Rectal smooth muscle tissue (tissue), 1 donor: Measurements from ENCODE around the gene VBP1.
A peak's percentile ranks its signal among the peaks of the same experiment; 100 is the strongest.
"Not testable (repeated sequence)": the region's sequence is repeated elsewhere in the genome, so short reads cannot be mapped to it uniquely, and the experiment has no call there.

Experiments
- H3K27ac ChIP-seq: one replicate; pipeline ENCODE4 v1.7.0; 2013; ENCODE audit warnings: low read depth, low read length, inconsistent platforms
- H3K27me3 ChIP-seq: one replicate; pipeline ENCODE4 v1.7.0; 2013; ENCODE audit warnings: low read length; ENCODE audit not compliant: control insufficient read depth, insufficient read depth
- H3K36me3 ChIP-seq: one replicate; pipeline ENCODE4 v1.7.0; 2013; ENCODE audit warnings: low read length; ENCODE audit not compliant: control insufficient read depth, insufficient read depth
- H3K4me1 ChIP-seq: one replicate; pipeline ENCODE4 v1.7.0; 2013; ENCODE audit warnings: low read length; ENCODE audit not compliant: control insufficient read depth, insufficient read depth
- H3K4me3 ChIP-seq: one replicate; pipeline ENCODE4 v1.7.0; 2013; ENCODE audit warnings: low read length
- H3K9ac ChIP-seq: one replicate; pipeline ENCODE4 v1.7.0; 2013; ENCODE audit warnings: low read length

Gene VBP1

GRCh38 chrX:155231163-155231562 lies 14.9 kb downstream of the VBP1 start:
- Histone ChIP-seq H3K4me1 (no peaks in the 10 kb centered on the region), H3K27ac (no peak overlapping the region), H3K9ac (no peak overlapping the region), H3K36me3 (peaks cover 11% of the 10 kb centered on the region), H3K4me3 (no peak overlapping the region), H3K27me3 (no peaks in the 10 kb centered on the region)

DNA sequence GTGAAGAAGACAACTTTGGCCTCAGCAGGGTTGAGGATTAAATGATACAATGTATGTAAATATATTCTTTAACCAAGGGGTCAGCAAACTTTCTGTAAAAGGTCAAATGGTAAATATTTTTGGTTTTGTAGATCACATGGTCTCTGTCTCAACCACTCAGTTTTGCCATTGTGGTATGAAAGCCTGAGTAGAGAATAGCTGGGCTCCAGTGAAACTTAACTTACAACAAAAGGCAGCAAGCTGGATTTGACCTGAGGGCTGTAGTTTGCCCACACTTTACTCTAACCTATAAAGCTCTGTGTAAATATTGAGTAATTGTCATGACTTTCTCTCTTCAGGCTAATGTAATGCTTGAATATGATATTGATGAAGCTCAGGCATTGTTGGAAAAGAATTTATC lies 19.6 kb downstream of the VBP1 start:
- Histone ChIP-seq H3K4me1 (no peaks in the 10 kb centered on the region), H3K27me3 (no peaks in the 10 kb centered on the region), H3K36me3 (peaks cover 2% of the 10 kb centered on the region), H3K9ac (no peak overlapping the region), H3K27ac (no peak overlapping the region), H3K4me3 (no peak overlapping the region)

DNA sequence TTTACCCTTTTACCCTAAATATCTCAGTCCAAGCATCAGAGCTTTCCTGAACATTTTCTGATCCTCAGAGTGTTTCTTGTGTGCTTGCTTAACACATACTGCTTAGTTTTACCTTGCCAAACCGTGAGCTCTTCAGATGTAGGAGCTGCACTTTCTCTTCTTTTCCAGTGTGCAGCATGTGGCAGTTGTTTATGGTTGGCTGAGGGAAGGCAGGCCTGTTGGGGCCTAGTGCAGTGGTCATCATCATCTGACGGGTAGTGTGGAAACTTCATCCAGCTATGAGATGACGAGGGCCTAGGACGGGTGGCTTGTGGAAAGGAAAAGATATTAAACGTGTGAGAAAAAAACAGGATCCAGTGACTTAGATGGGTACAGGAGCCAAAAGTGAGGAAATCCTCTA lies 21.5 kb downstream of the VBP1 start:
- no peaks in the 10 kb centered on the region for H3K27me3 ChIP-seq
- H3K36me3 ChIP-seq = peaks cover 2% of the 10 kb centered on the region
- H3K9ac ChIP-seq = no peak overlapping the region
- no peaks in the 10 kb centered on the region for H3K4me1 ChIP-seq
- H3K27ac ChIP-seq = peak overlapping the region; percentile 59
- no peak overlapping the region for H3K4me3 ChIP-seq

DNA sequence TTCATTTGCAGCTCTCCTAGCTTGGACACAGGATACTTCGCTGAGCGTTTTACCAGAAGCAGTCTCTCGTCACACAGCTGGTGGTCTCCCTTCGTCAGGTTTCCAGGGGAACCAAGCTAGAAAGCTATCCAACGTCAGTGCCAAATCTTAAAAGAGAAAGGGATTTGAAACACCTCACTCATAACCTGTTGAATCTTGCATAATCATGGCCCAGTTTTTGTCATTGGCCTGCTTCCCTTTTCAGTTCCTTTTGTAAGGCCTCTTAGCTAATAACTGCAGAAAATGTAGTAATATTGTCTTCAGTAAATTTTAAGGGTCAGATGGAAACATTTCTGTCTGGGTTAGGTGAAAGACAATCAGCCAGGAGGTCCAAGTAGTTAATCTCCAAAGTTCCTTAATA lies 26.0 kb downstream of the VBP1 start:
- Histone ChIP-seq H3K27ac (no peak overlapping the region), H3K27me3 (no peaks in the 10 kb centered on the region), H3K4me1 (no peaks in the 10 kb centered on the region), H3K4me3 (no peak overlapping the region), H3K36me3 (no peaks in the 10 kb centered on the region), H3K9ac (no peak overlapping the region)

DNA sequence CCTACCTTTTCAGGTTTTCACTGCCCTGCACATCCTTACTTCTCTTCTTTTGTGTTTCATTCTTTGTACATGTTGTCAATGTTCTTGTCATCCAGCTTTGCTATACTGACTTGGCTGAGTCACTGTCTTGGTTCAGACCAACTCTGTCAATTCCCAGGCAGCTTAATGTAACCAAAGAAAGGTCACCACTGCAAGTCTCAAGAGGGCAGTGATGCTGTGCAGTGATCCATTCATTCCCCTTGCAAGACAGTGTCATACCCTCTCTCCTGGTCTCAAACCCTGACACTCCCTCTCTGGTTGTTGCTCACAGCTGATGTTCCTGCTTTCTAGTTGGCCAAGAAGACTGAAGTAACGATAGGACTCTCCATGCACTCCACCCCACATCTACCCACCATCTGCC lies 30.5 kb downstream of the VBP1 start:
- H3K36me3 ChIP-seq = no peaks in the 10 kb centered on the region

GRCh38 chrX:155247497-155247896 lies 31.2 kb downstream of the VBP1 start:
- Histone ChIP-seq H3K27me3 (no peaks in the 10 kb centered on the region), H3K4me1 (no peaks in the 10 kb centered on the region), H3K27ac (no peak overlapping the region), H3K4me3 (no peak overlapping the region), H3K9ac (no peak overlapping the region), H3K36me3 (no peaks in the 10 kb centered on the region)

More for the DNA sequence above, 30.5 kb downstream of the VBP1 start:
- Histone ChIP-seq H3K4me3 (no peak overlapping the region), H3K27ac (no peak overlapping the region), H3K4me1 (no peaks in the 10 kb centered on the region), H3K27me3 (no peaks in the 10 kb centered on the region), H3K9ac (no peak overlapping the region)

DNA sequence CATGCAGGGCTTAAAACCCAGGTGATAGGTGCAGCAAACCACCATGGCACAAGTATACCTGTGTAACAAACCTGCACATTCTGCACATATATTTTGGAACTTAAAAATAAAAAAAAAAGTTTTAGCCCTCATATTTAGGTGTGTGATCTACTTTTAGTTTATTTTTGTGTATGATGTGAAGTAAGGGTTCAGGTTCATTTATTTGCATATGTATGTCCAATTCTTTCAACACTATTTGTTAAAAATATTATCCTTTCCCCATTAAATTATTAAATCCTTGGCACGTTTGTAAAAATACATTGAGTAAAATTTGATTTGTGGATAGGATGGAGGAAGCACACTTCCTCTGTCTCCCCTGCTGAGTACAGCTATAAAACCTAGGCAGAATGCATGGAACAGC lies 35.1 kb downstream of the VBP1 start:
- H3K9ac ChIP-seq = no peak overlapping the region
- no peaks in the 10 kb centered on the region for H3K27me3 ChIP-seq
- no peaks in the 10 kb centered on the region for H3K4me1 ChIP-seq
- no peaks in the 10 kb centered on the region for H3K36me3 ChIP-seq
- H3K27ac ChIP-seq = no peak overlapping the region
- H3K4me3 ChIP-seq = no peak overlapping the region

DNA sequence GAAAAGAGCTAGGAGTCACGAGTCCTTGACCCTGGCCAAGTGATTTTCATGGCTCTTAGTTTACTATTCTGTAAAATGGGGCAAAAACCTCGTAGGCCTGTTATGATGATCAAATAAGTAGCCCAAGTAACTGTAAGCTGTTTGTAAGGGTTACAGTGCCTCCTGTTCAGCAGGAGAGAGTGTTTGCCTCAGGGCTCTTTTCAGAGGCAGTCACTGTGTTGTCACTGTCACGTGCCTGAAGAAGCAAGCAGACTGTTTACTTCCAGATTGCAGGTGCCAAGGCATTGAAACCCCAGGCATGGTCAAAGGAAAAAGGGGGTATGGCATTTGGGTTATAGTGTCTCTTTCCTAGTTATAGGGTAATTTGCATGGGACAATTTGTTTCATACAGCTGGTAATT lies 43.5 kb downstream of the VBP1 start:
- Histone ChIP-seq H3K27ac (no peak overlapping the region), H3K4me1 (no peaks in the 10 kb centered on the region), H3K9ac (no peak overlapping the region), H3K4me3 (no peak overlapping the region), H3K36me3 (no peaks in the 10 kb centered on the region), H3K27me3 (no peaks in the 10 kb centered on the region)

DNA sequence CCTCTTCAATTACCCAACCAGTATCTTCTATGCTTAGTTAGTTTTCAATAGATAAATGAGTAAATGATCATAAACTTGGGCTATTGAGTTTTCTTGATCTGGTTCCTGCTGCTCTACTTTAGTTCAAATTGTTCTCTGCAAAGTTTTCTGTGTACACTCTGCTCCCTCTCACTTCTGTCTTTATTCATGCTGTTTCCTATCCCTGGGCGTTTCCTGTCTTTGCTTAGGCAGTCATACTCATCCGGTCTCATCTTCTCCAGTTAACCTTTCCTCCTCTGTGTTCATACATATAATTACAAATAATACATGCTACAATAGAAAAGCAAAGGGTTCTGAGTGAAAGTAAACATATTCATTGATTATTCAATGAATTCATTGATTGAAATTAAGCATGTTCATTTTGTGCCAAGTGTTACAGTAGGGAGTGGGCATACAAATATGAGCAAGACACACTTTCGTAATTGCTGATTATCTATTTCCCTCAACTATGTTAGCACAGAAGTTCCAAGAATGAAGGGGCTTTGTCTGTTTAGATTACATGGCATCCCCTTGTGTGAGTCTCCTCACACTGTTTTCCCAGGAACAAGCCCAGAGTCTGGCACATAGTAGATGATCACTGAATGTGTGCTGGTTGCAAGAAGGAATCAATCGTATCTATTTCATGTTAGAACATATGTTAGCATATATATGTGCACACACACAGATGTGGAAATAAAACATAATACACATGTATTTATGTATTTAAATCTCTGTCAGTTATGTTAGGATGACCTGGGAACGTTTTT lies 46.9 kb downstream of the VBP1 start:
- Histone ChIP-seq H3K4me3 (no peak overlapping the region), H3K36me3 (no peaks in the 10 kb centered on the region), H3K27me3 (no peaks in the 10 kb centered on the region), H3K27ac (no peak overlapping the region), H3K9ac (no peak overlapping the region), H3K4me1 (no peaks in the 10 kb centered on the region)

DNA sequence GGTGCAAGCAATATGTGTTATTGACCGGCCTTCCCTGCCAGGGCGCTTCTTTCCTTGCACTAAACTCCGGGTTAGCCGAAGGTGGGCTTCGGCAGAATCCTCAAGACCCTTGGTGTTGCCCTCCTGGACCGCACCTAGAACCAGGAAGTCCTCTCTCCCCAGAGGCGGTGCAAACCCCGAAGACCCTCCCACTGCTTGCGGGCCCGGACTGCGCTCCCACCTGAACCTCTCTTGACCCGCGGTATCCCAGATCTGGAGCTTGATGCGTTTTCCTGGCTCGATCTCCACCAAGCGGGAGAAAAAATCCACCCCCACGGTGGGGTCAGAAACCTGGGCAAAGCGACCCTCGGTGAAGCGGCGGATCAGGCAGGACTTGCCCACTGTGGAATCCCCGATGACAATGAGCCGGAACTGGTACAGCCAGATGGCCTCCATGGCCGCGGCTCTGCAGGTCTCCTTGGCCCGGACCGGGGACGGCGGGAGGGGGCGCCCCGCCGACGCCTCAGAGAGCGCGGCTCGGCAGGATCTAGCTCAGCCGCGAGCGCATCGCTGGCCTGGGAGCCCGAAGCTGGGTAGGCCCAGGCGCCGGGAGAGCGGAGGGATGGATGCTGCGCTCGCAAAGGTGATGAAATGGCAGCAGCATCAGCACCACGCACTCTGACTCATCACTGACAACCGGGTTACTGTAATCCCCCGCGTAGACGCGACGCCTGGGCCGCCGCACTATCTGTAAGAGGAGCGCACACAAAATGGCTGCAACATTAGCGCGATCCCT lies 47.8 kb downstream of the VBP1 start, which contains the start of gene RAB39B:
Gene RAB39B (minus strand): TSS at position 638 of the 775 bp plus-strand sequence. CDS start 203 bp downstream, at position 435.
- Histone ChIP-seq H3K27ac (no peak within 1 kb of the TSS), H3K27me3 (no peaks in the 10 kb centered on the region), H3K9ac (no peak within 1 kb of the TSS), H3K4me3 (peak within 1 kb of the TSS; percentile 42), H3K36me3 (no peaks in the 10 kb centered on the region), H3K4me1 (no peaks in the 10 kb centered on the region)

GRCh38 chrX:155266439-155266838 lies 50.2 kb downstream of the VBP1 start:
- Histone ChIP-seq H3K27me3 (no peaks in the 10 kb centered on the region), H3K36me3 (no peaks in the 10 kb centered on the region), H3K27ac (no peak overlapping the region), H3K4me3 (no peak overlapping the region), H3K4me1 (no peaks in the 10 kb centered on the region), H3K9ac (no peak overlapping the region)

DNA sequence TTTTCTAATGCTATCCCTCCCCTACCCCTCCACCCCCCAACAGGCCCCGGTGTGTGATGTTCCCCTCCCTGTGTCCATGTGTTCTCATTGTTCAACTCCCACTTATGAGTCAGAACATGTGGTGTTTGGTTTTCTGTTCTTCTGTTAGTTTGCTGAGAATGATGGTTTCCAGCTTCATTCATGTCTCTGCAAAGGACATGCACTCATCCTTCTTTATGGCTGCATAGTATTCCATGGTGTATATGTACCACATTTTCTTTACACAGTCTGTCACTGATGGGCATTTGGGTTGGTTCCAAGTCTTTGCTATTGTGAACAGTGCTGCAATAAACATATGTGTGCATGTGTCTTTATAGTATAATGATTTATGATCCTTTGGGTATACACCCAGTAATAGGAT lies 51.7 kb downstream of the VBP1 start:
- not testable (repeated sequence) for H3K4me3 ChIP-seq, H3K27me3 ChIP-seq

More for the DNA sequence above, 51.7 kb downstream of the VBP1 start:
- H3K4me1 ChIP-seq, H3K36me3 ChIP-seq, H3K27ac ChIP-seq, H3K9ac ChIP-seq: not testable (repeated sequence)
